Skeletal muscle cell (primary cell): Measurements from ENCODE around the gene ZFYVE16.
"Not testable (repeated sequence)": the region's sequence is repeated elsewhere in the genome, so short reads cannot be mapped to it uniquely, and the experiment has no call there.

Experiments
- DNase-seq: peaks from one replicate; pipeline ENCODE4 v3.0.0-alpha.2; 2010; ENCODE audit warnings: low read depth
- H3K4me3 ChIP-seq: 2 replicates; pipeline ENCODE4 v1.5.1; 2011; ENCODE audit warnings: low read depth, mild to moderate bottlenecking, control low read depth, low read length, moderate library complexity

ZFYVE16 gene

DNA sequence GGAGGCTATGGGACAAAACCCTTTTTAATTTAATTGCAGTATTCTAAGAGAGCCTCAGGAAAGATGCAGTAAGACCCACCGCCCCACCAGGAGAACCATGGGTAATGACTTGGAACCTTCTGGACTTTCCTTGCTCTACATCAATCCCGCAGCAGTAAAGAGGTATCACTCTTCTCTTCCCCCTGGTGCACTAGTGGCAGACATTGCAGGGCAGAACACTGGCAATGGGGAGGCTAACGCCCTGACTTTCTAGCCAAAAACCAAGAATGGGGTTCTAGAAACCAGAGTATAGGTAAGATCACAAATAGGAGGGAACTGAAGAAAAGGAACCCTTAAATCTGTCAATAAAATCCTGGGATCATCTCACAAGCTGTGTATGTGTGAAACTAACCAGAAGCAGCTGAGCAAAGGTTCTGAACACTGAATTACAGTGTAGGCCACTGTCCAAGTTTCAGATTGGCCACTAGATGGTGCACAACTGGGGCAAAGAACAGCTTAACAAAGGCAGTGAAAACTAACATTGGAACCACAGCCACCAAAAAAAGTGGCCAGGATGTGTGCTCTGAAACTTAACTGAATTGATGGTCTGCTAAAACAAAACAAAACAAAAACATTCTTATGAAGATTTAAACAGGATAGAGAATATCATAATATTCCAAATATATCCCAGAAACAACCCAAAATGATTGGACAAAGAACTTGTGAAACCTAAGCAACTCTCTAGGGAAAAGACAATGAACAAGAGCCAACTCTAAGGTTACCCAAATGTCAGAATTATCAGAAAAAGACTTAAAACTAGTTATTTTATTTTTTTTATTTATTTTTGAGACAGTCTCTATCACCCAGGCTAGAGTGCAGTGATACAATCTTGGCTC is 73.4 kb downstream of the ZFYVE16 start:
- DNase-seq: no peak

DNA sequence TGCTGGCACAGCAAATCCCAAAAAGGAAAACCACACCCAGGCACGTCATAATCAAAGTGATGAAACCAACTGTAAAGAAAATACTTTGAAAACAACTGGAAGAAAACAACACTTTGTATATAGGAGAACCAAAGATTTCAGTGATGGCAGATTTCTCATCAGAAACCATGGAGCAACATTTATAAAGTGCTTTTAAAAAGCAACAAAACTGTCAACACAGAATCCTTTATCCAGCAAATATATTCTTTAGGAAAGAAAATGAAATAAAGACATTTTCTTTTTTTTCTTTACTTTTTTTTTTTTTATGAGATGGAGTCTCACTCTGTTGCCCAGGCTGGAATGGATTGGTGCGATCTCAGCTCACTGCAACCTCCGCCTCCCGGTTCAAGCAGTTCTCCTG is 74.7 kb downstream of the ZFYVE16 start:
- no peak overlapping the region for H3K4me3 ChIP-seq
- DNase-seq: no peak

More for the DNA sequence above, 73.4 kb downstream of the ZFYVE16 start:
- H3K4me3 ChIP-seq: no peak overlapping the region

DNA sequence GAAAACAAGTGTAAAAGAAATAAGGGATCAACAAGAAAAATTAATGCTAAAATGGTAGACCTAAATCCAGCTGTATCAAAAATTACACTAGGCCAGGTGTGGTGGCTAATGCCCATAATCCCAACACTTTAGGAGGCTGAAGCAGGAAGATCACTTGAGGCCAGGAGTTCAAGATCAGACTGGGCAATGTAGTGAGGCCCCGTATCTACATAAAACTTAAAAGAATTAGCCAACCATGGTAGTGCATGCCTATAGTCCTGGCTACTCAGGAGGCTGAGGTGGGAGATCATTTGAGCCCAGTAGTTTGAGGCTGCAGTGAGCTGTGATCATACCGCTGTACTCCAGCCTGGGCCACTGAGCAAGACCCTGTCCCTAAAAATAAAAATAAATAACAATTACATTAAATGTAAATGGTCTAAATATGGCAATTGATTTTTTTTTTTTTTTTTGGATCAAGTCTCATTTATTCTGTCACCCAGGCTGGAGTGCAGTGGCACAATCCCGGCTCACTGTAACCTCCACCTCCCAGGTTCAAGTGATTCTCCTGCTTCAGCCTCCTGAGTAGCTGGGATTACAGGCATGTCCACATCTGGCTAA is 75.9 kb downstream of the ZFYVE16 start:
- H3K4me3 ChIP-seq: no peak overlapping the region
- no peak for DNase-seq

DNA sequence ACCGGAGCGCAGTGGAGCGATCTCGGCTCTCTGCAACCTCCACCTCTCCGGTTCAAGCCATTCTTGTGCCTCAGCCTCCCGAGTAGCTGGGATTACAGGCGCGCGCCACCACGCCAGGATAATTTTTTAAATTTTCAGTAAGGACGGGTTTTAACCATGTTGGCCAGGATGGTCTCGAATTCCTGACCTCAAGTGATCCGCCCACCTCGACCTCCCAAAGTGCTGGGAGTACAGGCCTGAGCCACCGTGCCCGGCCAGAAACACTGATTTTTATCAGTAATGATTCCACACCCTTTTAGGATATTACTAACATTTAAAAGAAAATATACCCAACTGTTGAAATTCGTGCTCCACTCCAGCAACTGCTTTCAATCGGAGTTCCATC is 79.6 kb downstream of the ZFYVE16 start:
- H3K4me3 ChIP-seq: peak overlapping the region; percentile 78
- no peak for DNase-seq

DNA sequence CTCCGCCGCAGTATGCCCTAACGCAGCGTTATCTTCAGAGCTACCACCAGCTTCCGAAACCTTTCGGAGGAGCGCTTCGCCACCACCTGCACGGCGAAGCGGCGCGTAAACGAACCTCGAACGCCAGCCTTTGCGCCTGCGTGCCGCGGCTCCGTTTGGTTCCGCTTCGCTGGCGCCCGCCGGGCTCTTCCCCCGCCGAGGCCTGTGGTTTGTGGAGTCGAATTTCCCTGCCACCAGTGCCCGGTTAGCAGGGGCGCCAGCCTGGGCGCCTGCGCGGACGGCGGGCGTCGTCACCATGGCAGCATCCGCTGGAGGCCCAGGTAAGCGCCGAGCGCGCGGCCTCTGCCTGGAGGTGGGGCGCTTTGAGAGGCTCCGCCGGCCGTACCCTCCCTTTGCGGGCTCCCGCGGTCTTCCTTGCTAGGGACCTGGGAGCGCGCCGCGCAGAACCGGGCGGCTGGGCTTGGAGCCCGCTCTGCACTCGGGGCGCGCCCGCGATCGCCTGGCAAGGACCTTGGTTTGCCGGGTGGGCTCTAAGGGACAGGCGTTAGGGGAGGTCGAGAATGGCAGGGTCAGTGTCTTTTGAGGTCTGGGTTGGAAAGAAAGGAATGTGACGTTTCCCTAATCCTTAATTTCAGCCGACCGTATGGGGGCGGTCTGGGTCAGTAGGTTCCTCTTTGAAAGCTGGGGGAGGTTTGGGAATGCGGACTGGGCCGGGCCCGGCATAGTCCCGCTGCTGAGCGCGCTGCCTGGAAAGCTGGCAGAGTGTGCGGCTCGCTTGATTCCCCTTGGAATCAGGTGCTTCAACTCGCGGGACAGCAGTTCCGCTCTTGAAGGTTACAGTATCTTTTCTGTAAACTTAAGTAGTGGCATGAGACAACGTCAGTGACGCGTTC is 80.2 kb downstream of the ZFYVE16 start, which contains the start of gene FAM151B:
Gene FAM151B (plus strand): TSS at position 272 of the 893 bp plus-strand sequence. CDS start 24 bp downstream, at position 296.
- DNase-seq: peak; percentile 59
- H3K4me3 ChIP-seq: peak within 1 kb of the TSS; percentile 78

DNA sequence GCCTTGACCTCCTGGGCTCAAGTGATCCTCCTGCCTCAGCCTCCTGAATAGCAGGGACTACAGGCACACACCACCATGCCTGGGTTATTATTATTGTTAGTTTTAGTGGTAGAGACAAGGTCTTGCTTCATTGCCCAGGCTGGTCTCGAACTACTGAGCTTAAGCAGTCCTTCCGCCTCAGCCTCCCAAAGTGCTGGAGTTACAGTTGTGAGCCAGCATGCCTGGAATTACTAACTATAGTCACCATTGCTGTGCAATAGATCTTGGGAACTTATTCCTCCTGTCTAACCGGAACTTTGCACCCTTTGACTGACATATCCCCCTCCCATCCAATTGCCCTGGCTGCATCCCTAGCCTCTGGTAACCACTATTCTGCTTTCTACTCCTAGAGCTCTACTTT is 83.4 kb downstream of the ZFYVE16 start:
- no peak overlapping the region for H3K4me3 ChIP-seq
- DNase-seq: no peak

DNA sequence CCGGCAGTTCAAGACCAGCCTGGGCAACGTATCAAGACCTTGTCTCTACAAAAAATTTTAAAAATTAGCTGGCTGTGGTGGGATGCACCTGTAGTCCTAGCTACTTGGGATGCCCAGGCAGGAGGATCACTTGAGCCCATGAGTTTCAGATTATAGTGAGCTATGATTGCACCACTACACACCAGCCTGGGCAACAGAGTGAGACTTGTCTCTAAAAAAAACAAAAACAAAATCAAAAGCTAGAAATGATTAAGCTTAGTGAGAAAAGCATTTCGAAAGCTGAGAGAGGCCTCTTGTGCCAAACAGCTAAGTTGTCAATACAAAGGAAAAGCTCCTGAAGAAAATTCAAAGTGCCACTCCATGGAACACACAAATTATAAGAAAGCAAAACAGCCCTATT is 84.9 kb downstream of the ZFYVE16 start:
- no peak for DNase-seq
- no peak overlapping the region for H3K4me3 ChIP-seq

DNA sequence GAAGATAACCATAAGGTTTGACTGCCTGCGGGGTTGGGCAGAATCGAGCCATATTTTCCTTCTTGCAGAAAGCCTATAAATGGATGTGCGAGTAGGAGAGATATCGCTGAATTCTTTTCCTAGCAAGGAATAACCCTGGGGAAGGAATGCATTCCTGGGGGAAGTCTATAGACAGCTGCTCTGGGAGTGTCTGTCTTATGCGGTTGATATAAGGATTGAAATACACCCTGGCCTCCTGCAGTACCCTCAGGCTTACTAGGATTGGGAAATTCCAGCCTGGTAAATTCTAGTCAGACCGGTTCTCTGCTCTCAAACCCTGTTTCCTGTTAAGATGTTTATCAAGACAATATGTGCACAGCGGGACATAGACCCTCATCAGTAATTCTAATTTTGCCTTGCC is 85.6 kb downstream of the ZFYVE16 start:
- DNase-seq, H3K4me3 ChIP-seq: not testable (repeated sequence)

DNA sequence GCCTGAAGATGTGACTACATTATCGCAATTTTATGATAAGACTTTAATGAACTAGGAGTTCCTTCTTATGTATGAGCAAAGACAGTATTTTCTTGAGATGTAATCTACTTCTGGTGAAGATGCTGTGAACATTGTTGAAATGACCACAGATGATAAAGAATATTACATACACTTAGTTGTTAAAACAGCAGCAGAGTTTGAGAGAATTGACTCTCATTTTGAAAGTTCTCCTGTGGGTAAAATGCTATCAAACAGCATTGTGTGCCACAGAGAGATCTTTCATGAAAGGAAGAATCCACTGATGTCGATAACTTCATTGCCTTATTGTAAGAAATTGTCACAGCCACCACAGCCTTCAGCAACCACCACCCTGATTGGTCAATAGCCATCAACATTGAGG is 88.0 kb downstream of the ZFYVE16 start:
- H3K4me3 ChIP-seq: no peak overlapping the region
- no peak for DNase-seq

DNA sequence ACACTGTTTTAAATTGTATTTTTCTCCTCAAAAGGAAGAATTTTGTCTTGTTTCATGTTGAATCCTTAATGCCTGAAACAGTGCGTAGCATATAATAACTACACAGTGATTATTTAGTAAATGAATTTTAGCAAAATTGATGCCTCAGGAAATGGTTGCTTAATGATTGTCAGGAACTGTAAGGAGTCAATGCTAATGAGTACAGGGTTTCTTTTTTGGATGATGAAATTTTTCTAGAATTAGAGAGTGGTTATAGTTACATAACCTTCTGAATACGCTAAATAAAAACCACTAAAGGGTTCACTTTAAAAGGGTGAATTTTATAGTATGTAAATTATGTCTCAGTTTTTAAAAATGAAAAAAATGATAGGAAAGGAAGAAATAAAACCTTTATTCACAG is 94.9 kb downstream of the ZFYVE16 start:
- DNase-seq: no peak
- no peak overlapping the region for H3K4me3 ChIP-seq

DNA sequence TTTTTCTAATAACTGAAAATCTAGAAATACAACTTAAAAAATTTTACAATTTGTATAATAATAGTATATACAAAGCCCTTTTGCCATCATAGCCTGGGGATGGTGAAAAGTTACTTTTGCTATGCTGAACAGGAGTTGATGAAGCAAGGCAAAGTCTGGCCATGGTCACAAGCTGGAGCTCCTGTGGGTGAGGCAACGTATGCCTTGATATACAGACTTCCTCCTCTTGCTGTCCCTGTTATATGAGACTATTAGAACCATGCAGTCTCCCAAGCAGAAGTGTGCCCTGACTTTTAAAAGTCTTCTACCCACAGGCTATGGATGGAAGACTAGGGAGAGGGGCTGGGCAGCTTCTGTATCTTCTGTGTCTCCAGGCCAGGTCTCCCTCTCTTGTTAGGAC is 95.8 kb downstream of the ZFYVE16 start:
- no peak overlapping the region for H3K4me3 ChIP-seq
- DNase-seq: no peak

DNA sequence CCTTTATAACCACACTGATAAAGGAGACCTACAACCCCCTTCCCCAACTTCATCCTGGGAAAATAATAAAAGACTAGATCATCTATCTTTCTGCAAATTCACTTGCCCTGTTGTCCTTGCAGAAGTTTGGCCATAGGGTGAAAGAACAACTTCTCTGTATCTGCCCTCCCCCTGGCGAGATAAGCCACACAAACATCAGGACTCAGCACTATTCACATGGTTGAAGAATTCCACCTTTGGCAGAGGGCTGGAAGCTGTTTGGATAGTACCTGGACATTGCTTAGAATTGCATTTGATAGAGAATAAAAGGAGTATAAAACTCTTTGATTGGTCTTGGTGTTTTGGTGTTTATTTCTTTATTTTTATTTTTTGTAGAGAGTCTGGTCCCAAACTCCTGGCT is 97.0 kb downstream of the ZFYVE16 start:
- DNase-seq: no peak

DNA sequence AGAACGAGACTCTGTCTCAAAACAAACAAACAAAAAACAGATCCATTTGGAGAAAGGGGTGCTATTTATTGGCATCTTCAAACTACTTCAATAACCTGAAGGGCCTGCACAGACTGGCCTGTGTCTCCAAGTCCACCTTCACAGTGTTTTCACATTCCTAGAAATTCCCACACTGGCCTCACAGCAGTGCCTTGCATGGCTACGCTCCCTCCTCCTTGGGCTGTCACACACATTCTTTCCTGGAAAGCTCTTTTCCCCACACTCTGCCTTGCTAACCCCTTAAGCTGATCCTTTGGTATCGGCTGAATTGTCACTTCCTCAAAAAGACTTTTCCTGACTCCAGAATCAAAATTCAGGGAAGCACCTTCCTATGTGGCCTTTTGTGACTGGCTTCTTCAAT is 99.8 kb downstream of the ZFYVE16 start:
- no peak overlapping the region for H3K4me3 ChIP-seq
- DNase-seq: no peak

More for the DNA sequence above, 97.0 kb downstream of the ZFYVE16 start:
- no peak overlapping the region for H3K4me3 ChIP-seq

DNA sequence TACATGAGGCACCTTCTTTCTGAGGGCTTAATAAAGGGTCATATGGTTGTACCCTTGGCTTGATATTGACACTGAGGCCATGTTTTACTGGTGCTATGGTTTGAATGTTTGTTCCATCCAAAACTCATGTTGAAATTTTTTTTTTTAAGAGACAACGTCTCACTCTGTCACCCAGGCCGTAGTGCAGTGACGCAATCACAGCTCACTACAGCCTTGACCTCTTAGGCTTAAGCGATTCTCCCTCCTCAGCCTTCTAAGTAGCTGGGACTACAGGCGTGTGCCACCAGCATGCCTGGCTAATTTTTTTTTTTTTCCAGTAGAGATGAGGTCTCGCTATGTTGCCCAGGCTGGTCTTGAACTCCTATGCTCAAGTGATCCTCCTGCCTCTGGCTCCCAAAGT is 101.0 kb downstream of the ZFYVE16 start:
- H3K4me3 ChIP-seq: no peak overlapping the region
- DNase-seq: no peak

DNA sequence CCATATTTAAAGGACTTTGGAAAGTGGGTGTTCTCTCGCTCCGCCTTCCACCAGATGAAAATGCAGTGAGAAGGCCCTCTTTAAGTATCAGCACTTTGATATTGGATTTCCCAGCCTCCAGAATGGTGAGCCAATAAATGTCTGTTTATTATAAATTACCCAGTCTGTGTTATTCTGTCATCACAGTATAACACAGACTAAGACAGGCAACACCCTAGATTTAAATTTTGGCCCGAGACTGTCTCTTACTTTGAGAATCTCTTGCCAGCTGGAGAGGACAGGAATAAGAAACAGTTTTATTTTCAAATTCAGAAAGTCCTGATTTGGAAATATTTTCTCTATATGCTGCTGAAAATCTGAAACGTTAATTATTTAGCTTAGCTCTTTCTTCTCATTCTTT is 101.5 kb downstream of the ZFYVE16 start:
- no peak overlapping the region for H3K4me3 ChIP-seq

DNA sequence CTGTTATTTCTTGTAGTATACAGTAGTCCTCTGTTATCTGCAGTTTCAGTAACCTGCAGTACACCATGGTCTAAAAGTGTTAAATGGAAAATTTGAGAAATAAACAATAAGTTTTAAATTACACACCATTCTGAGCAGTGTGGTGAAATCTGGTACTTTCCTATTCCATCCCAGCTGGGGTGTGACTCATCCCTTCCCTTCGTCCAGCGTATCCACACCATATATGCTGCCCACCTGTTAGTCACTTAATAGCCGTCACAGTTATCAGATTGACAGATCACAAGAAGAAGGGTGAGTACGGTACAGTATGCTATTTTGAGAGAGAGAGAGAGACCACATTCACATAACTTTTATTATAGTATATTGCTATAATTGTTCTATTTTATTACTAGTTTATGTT is 109.0 kb downstream of the ZFYVE16 start:
- DNase-seq: peak; percentile 70

More for the DNA sequence above, 101.5 kb downstream of the ZFYVE16 start:
- no peak for DNase-seq

More for the DNA sequence above, 109.0 kb downstream of the ZFYVE16 start:
- no peak overlapping the region for H3K4me3 ChIP-seq
